ENCODE data around the gene TMEM255B. TPM values are rescaled to one million over a fixed set of nuclear protein-coding genes. Genes with fewer than 3 reads are reported as not detected.

Gene TMEM255B
- total RNA-seq, 1 experiment from 2014 or later = 2.8 TPM

GRCh38 chr13:113767366-113767765, 8.3 kb downstream of the TMEM255B start:
- Histone ChIP-seq H2BK15ac (ENCODE audit: low read depth, low read length) (no peak overlapping the region), H3K14ac (ENCODE audit: insufficient read depth, low read length) (no peak overlapping the region), H3K56ac (ENCODE audit: insufficient read length, low read depth, low read length) (no peak overlapping the region), H3K27ac (ENCODE audit: insufficient read length, low read depth, low read length) (no peak overlapping the region), H2BK20ac (ENCODE audit: low read depth, low read length, poor library complexity, severe bottlenecking) (no peak overlapping the region), H3K79me1 (ENCODE audit: insufficient read depth, low read depth, low read length, poor library complexity, severe bottlenecking) (no peaks in the 10 kb centered on the region), H2BK5ac (ENCODE audit: insufficient read length, low read length) (no peak overlapping the region), H4K20me1 (ENCODE audit: control insufficient read depth, insufficient read depth, insufficient read length) (no peaks in the 10 kb centered on the region), H3K4ac (ENCODE audit: low read depth, low read length) (no peak overlapping the region), H4K5ac (ENCODE audit: insufficient read length, low read depth, low read length) (no peak overlapping the region), H2AFZ (ENCODE audit: low read length) (no peak overlapping the region), H4K8ac (replicated peaks; ENCODE audit: insufficient read length, low read depth, low read length) (no peak overlapping the region), H3K4me2 (ENCODE audit: insufficient read depth, insufficient read length, low read length) (no peak overlapping the region), H3K9ac (ENCODE audit: extremely low read depth, insufficient read length, low read length) (no peak overlapping the region), H3K4me1 (ENCODE audit: insufficient read depth, low read length) (no peaks in the 10 kb centered on the region), H3K23me2 (ENCODE audit: insufficient read length, low read depth, low read length, poor library complexity, severe bottlenecking) (no peaks in the 10 kb centered on the region), H3K9me3 (ENCODE audit: control insufficient read depth, low read depth, low read length) (no peaks in the 10 kb centered on the region), H2BK12ac (ENCODE audit: insufficient read length, low read depth, low read length) (no peak overlapping the region), H3T11ph (ENCODE audit: low read length) (no peak overlapping the region), H2BK120ac (ENCODE audit: low read depth, low read length, poor library complexity, severe bottlenecking) (no peak overlapping the region), H3K23ac (ENCODE audit: insufficient read length, low read depth, low read length) (no peak overlapping the region), H4K91ac (ENCODE audit: insufficient read length, low read depth, low read length) (no peak overlapping the region), H3K79me2 (ENCODE audit: insufficient read depth, low read length) (no peaks in the 10 kb centered on the region), H2AK5ac (ENCODE audit: insufficient read length, low read length) (no peak overlapping the region), H3K18ac (ENCODE audit: insufficient read length, low read depth, low read length) (no peak overlapping the region), H3K27me3 (ENCODE audit: insufficient read depth, low read length) (no peaks in the 10 kb centered on the region)
- Mint-ChIP-seq H3K4me3 (no peak overlapping the region), H3K9me3 (no peaks in the 10 kb centered on the region; a peak in 1 of 5 replicates), H3K4me1 (peaks cover 8 to 20% of the 10 kb centered on the region in 2 experiments), H3K27ac (no peak overlapping the region), H3K27me3 (ENCODE audit: low read depth) (peaks cover 3% of the 10 kb centered on the region), H3K36me3 (ENCODE audit: insufficient read depth in 1 of 3, low read depth in 3 of 3) (no peaks in the 10 kb centered on the region; a peak in 2 of 7 replicates)
- TF ChIP-seq, protein P1, sequence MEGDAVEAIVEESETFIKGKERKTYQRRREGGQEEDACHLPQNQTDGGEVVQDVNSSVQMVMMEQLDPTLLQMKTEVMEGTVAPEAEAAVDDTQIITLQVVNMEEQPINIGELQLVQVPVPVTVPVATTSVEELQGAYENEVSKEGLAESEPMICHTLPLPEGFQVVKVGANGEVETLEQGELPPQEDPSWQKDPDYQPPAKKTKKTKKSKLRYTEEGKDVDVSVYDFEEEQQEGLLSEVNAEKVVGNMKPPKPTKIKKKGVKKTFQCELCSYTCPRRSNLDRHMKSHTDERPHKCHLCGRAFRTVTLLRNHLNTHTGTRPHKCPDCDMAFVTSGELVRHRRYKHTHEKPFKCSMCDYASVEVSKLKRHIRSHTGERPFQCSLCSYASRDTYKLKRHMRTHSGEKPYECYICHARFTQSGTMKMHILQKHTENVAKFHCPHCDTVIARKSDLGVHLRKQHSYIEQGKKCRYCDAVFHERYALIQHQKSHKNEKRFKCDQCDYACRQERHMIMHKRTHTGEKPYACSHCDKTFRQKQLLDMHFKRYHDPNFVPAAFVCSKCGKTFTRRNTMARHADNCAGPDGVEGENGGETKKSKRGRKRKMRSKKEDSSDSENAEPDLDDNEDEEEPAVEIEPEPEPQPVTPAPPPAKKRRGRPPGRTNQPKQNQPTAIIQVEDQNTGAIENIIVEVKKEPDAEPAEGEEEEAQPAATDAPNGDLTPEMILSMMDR (conservative IDR thresholded peaks at IDR 0.05) = no peak
- DNase-seq = no peak
- WGBS (ENCODE audit: extremely low coverage, insufficient read length, low lambda C conversion rate) = no CpG with 5 or more reads among the region's 2 CpGs

Data from H9 (cell line).